Endothelial cell of umbilical vein (primary cell): Measurements from ENCODE around the gene TDRKH. TPM values are rescaled to one million over a fixed set of nuclear protein-coding genes. Genes with fewer than 3 reads are reported as not detected.

Source experiments
- BruUV-seq: library from RNA; stranded (reverse); fragments of 400-500 nt; replicated peaks from 2 replicates; lab custom pipeline; 2021; lab: Mats Ljungman, UMichigan
- CTCF ChIA-PET: fragments of 300-600, 350-600 bp; sonication (Branson Sonifier 250); formaldehyde crosslinking; loops from one replicate; lab custom pipeline; 2021; ENCODE audit warnings: antibody characterized with exemption, inconsistent platforms; lab: Charles Lee
- POLR2A ChIA-PET: fragments of 300-600, 350-600 bp; sonication (Branson Sonifier 250); formaldehyde crosslinking; loops from one replicate; lab custom pipeline; 2021; ENCODE audit warnings: antibody characterized with exemption, inconsistent platforms; lab: Charles Lee
- DNase-seq: peaks from one replicate; pipeline ENCODE4 v3.0.0-alpha.2; 2011; ENCODE audit warnings: low read depth, low spot score
- FAIRE-seq: peaks from 2 replicates; lab custom pipeline; 2011; peaks lifted over from hg19 to GRCh38; lab: Jason Lieb, UNC
- H2AFZ ChIP-seq: 2 replicates; pipeline ENCODE4 v1.6.0; 2012; ENCODE audit warnings: low read depth, low read length, control low read depth, inconsistent platforms
- H3K27ac ChIP-seq: 2 replicates; pipeline ENCODE4 v1.5.1; 2011; ENCODE audit warnings: low read depth, mild to moderate bottlenecking, control low read depth, low read length, moderate library complexity; ENCODE audit not compliant: insufficient read depth
- H3K27me3 ChIP-seq, 2 experiments: 2 replicates each; pipeline versions ENCODE4 v1.6.0 to v1.6.1; 2011; ENCODE audit warnings: low read length in 2 of 2, mixed read lengths in 1 of 2; ENCODE audit not compliant: control insufficient read depth in 2 of 2, insufficient read depth in 2 of 2
- H3K36me3 ChIP-seq, 2 experiments: 2 replicates in 1 of 2; 3 replicates in 1 of 2; pipeline ENCODE4 v1.5.1; 2011; ENCODE audit warnings: low read length in 2 of 2, mild to moderate bottlenecking in 1 of 2, moderate library complexity in 1 of 2; ENCODE audit not compliant: control insufficient read depth in 2 of 2, insufficient read depth in 2 of 2; ENCODE audit errors: extremely low read depth in 1 of 2
- H3K4me1 ChIP-seq: 3 replicates; pipeline ENCODE4 v1.5.1; 2011; ENCODE audit warnings: mild to moderate bottlenecking, low read length; ENCODE audit not compliant: control insufficient read depth, insufficient read depth; ENCODE audit errors: extremely low read depth
- H3K4me2 ChIP-seq: 2 replicates; pipeline ENCODE4 v1.6.1; 2011; ENCODE audit warnings: low read length, control low read depth, mixed read lengths; ENCODE audit not compliant: insufficient read depth
- H3K4me3 ChIP-seq, 3 experiments: fragments of 200-600 bp in 1 of 3; sonication (generic), shearing (Covaris generic) in 1 of 3; replicated peaks in 1 of 3; 2 replicates each; pipeline ENCODE4 v1.5.1; 2011 to 2016; ENCODE audit warnings: control low read depth in 3 of 3, low read length in 3 of 3, mild to moderate bottlenecking in 2 of 3, inconsistent platforms in 1 of 3, low read depth in 1 of 3, moderate library complexity in 1 of 3; ENCODE audit not compliant: insufficient read depth in 1 of 3
- H3K79me2 ChIP-seq: 2 replicates; pipeline ENCODE4 v1.6.0; 2012; ENCODE audit warnings: low read length, inconsistent platforms; ENCODE audit not compliant: control insufficient read depth, insufficient read depth
- H3K9ac ChIP-seq: replicated peaks from 2 replicates; pipeline ENCODE3; 2011; ENCODE audit warnings: low read length, control low read depth; ENCODE audit not compliant: insufficient read depth; ENCODE audit errors: extremely low read depth
- H3K9me1 ChIP-seq: replicated peaks from 3 replicates; pipeline ENCODE4 v1.6.0; 2011; ENCODE audit warnings: mild to moderate bottlenecking, low read length; ENCODE audit not compliant: control insufficient read depth, insufficient read depth; ENCODE audit errors: extremely low read depth
- H3K9me3 ChIP-seq: replicated peaks from 2 replicates; pipeline ENCODE4 v1.5.1; 2012; ENCODE audit warnings: low read length, inconsistent platforms; ENCODE audit not compliant: control insufficient read depth, insufficient read depth
- H4K20me1 ChIP-seq: replicated peaks from 2 replicates; pipeline ENCODE3; 2011; ENCODE audit warnings: mild to moderate bottlenecking, low read length; ENCODE audit not compliant: control insufficient read depth, insufficient read depth; ENCODE audit errors: extremely low read depth
- JUN ChIP-seq: IDR thresholded peaks from 2 replicates; pipeline ENCODE4 v1.6.1; 2011; ENCODE audit warnings: borderline replicate concordance, low read depth; ENCODE audit not compliant: insufficient read length, insufficient read depth
- dilution Hi-C: fragments of 300-500 bp; cut with MboI; formaldehyde crosslinking; loops from one replicate; pipeline ENCODE4 v1.15.0; 2019; ENCODE audit warnings: low sequenced_read_pairs; ENCODE audit not compliant: extremely low pct_ligation_motif_present
- intact Hi-C: fragments of 100-400 bp; cut with micrococcal nuclease; formaldehyde crosslinking; loops from one replicate; pipeline ENCODE4 v1.10.0; 2022
- polyA plus RNA-seq, 4 experiments: library from polyadenylated mRNA; depleted of rRNA in 3 of 4; stranded (reverse) in 3 of 4; unstranded in 1 of 4; fragments of >200 nt; gene quantifications; 2 replicates each; pipeline versions ENCODE4 v1.2.1 to v1.2.3, GENCODE V29; 2011 to 2012; ENCODE audit warnings: missing spikeins in 1 of 4
- total RNA-seq: library from RNA; stranded (reverse); gene quantifications from 2 replicates; pipeline ENCODE4 v1.2.3, GENCODE V29; 2021
- TF ChIP-seq, protein P1 (sequence below): IDR thresholded peaks from 2 replicates; pipeline ENCODE4 v1.6.1; 2011; ENCODE audit not compliant: insufficient read depth, insufficient read length
- TF ChIP-seq, protein P2 (sequence below), 2 donors: IDR thresholded peaks; 1 replicate in 1 of 2; 2 replicates in 1 of 2; pipeline ENCODE4 v1.5.1; 2011; ENCODE audit warnings: low read length in 2 of 2, mild to moderate bottlenecking in 2 of 2, moderate library complexity in 2 of 2, control low read depth in 1 of 2, inconsistent platforms in 1 of 2, low read depth in 1 of 2; ENCODE audit not compliant: insufficient read depth in 1 of 2; ENCODE audit errors: extremely low read depth in 1 of 2

TDRKH gene
- total and polyA plus RNA-seq, 2 donors (not counting 3 experiments of a cell fraction or from before 2014, with no cell fraction given), result 3.9 to 9.6 TPM

DNA sequence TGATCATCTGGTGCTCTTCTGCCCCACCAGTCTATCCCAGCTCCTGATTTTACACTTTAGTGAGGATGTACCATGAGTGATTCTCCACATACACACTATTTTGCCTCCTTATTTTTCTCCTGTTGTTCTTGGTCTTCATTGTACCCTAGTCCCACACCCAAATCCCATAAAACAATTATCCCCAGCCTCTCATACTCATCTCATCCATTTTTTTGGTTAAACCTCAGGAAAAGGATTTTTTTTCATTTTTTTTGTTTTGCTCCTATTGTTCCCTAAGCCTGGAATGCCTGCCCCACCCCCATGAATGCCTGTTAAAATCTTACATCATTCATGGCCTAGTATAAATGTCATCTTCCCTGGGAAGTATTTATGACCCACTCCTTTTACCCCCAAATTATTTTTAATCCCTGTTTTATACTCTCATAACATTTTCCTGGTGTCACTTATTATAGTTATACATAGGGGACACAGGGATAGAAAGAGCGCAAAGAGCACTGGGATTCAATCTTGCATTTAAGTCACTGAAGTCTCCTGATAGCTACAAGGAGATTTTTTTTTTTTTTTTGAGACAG, 19.8 kb upstream of the TDRKH start:
- Histone ChIP-seq H3K9me3 (no peaks in the 10 kb centered on the region), H3K27me3 (peaks cover 17 to 19% of the 10 kb centered on the region in 2 experiments), H3K36me3 (no peaks in the 10 kb centered on the region), H3K9me1 (no peaks in the 10 kb centered on the region), H3K27ac (no peak overlapping the region), H3K9ac (no peak overlapping the region), H4K20me1 (no peaks in the 10 kb centered on the region), H3K79me2 (no peaks in the 10 kb centered on the region), H3K4me1 (no peaks in the 10 kb centered on the region), H3K4me3 (no peak overlapping the region), H2AFZ (no peak overlapping the region), H3K4me2 (no peak overlapping the region)
- ChIA-PET CTCF (interaction anchor here (0.6 kb wide), 1 partner anchor 33 kb away, joined by 3 read pairs; no protein-coding TSS in a partner anchor), POLR2A (no interaction called here)
- intact Hi-C loops, result no loop called here
- dilution Hi-C loops, result no loop called here
- DNase-seq (no peak), FAIRE-seq (no peak)
- TF ChIP-seq JUN, result no peak
- TF ChIP-seq, protein P1, sequence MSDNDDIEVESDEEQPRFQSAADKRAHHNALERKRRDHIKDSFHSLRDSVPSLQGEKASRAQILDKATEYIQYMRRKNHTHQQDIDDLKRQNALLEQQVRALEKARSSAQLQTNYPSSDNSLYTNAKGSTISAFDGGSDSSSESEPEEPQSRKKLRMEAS, result no peak
- TF ChIP-seq, protein P2, sequence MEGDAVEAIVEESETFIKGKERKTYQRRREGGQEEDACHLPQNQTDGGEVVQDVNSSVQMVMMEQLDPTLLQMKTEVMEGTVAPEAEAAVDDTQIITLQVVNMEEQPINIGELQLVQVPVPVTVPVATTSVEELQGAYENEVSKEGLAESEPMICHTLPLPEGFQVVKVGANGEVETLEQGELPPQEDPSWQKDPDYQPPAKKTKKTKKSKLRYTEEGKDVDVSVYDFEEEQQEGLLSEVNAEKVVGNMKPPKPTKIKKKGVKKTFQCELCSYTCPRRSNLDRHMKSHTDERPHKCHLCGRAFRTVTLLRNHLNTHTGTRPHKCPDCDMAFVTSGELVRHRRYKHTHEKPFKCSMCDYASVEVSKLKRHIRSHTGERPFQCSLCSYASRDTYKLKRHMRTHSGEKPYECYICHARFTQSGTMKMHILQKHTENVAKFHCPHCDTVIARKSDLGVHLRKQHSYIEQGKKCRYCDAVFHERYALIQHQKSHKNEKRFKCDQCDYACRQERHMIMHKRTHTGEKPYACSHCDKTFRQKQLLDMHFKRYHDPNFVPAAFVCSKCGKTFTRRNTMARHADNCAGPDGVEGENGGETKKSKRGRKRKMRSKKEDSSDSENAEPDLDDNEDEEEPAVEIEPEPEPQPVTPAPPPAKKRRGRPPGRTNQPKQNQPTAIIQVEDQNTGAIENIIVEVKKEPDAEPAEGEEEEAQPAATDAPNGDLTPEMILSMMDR (IDR thresholded peaks at IDR 0.05; ENCODE audit: extremely low read depth in 1 of 2, insufficient read depth in 1 of 2, low read depth in 1 of 2, low read length in 2 of 2), result no peak
- BruUV-seq, result no TSS peak
